ENCODE results near the gene CSF1.
"Not testable (repeated sequence)": the region's sequence is repeated elsewhere in the genome, so short reads cannot be mapped to it uniquely, and the experiment has no call there.

Gene CSF1, protein sequence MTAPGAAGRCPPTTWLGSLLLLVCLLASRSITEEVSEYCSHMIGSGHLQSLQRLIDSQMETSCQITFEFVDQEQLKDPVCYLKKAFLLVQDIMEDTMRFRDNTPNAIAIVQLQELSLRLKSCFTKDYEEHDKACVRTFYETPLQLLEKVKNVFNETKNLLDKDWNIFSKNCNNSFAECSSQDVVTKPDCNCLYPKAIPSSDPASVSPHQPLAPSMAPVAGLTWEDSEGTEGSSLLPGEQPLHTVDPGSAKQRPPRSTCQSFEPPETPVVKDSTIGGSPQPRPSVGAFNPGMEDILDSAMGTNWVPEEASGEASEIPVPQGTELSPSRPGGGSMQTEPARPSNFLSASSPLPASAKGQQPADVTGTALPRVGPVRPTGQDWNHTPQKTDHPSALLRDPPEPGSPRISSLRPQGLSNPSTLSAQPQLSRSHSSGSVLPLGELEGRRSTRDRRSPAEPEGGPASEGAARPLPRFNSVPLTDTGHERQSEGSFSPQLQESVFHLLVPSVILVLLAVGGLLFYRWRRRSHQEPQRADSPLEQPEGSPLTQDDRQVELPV

DNA sequence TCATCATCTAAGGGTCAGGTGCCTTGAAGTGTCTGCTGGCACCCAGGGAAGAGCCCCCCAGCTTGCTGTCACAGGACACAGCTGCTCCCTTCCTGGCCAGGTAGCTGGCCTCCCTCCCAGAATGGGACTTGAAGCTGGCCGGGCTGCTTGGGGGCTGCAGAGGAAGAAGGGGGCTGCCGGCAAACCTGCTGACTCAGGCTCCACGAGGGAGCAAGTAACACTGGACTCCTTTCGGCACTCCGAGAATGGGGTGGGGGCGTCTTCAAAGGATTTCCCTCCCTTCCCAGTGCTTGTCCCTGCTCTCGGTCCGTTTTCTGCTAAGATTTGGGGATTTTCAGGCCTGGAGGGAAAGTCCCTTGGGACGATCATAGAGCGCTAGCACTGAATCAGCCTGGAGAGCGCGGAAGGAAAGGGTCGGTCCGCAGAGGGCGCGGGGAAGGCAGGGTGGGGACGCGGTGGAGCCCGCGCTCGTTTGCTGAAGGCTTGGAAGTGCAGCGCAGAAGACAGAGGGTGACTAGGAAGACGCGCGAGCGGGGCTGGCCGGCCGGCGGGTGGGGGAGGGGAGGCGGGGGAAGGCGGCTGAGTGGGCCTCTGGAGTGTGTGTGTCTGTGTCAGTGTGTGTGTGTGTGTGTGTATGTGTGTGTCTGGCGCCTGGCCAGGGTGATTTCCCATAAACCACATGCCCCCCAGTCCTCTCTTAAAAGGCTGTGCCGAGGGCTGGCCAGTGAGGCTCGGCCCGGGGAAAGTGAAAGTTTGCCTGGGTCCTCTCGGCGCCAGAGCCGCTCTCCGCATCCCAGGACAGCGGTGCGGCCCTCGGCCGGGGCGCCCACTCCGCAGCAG is at the start of gene CSF1:
Gene CSF1, plus strand, starts transcription at position 727 of the 840 bp plus-strand sequence. CDS start 175 bp downstream, outside the sequence.
- peak; percentile 34 for DNase-seq (ENCODE audit: low read depth)

DNA sequence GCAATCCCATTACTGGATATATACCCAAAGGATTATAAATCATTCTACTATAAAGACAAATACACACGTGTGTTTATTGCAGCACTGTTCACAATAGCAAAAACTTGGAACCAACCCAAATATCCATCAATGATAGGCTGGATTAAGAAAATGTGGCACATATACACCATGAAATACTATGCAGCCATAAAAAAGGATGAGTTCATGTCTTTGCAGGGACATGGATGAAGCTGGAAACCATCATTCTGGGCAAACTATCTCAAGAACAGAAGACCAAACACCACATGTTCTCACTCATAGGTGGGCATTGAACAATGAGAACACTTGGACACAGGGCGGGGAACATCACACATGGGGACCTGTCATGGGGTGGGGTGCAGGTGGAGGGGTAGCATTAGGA is 49.0 kb upstream of the CSF1 start:
- DNase-seq (ENCODE audit: low read depth), result not testable (repeated sequence)

DNA sequence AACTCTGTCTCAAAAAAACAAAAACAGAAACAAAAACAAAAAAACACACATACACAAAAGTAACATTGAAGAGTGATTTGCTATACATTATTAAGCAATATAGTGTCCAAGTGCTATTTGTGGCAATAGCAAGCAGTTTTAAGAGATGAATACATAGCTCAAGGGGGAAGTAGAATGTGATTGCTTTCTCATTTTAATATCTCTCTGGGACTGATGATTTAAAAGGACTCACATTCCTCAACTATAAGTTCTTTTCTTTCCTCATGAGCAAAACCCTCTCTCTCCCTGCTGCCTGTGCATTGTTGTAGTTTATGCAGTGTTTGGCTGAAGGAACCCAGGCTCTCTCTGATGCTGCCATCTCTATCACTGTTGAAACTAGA is 47.0 kb upstream of the CSF1 start:
- no peak for DNase-seq (ENCODE audit: low read depth)

DNA sequence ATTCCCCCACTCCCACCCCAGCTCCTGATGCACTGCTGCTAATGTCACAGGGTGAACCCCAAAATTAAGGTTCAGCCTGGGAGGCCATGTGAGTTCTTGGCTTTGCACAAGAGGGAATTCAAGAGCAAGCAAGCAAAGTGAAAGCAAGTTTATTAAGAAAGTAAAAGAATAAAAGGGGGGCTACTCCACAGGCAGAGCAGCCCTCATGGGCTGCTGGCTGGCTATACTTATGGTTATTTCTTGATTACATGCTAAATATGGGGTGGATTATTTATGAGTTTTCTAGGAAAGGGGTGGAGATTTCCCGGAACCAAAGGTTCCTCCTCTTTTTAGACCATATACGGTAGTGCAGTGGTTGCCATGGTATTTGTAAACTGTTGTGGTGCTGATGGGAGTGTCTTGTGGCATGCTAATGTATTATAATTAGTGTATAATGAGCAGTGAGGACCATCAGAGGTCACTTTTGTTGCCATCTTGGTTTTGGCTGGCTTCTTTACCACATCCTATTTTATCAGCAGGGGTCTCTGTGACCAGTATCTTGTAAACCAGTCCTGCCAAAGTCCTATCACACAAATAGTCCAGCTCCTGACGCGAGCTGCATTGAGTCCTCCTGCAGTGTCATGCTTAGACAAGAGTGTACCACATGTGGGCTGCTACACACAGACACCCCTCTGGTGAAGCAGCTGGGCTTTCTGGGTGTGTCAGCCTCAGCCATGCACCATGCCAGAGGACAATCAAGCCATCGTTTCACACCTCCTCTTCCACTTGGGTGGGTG is 46.4 kb upstream of the CSF1 start:
- no peak for DNase-seq (ENCODE audit: low read depth)

DNA sequence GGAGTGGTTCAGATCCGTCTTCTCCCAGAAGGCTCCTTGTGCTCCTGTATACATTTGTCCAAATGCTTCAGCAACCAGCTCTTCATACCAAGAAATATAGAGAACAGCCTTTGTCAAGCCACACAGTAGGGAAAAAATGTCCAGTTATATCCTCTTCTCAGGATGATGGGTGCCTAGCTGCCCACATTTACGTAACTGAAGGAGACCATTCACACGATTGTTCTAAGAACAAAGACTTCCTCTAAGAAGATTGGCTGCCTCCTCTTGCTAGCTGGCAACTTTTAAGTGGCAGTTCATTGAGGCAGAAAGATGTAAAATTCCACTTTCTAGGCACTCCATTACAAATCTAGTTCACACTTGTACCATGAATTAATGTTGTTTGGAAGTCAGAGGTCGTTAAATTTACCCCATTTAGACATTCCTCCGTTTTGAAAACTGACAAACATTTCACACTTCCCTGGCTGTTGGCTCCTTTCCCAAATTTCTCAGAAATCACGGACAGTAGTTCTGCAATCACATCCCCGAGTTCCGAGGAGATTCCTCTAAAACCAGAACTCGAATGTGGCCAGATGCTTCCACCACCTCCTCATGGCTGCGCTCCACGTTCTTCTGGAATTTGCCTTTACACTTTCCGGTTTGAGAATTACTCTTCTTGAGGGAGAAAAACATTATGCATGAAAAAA is 45.6 kb upstream of the CSF1 start:
- DNase-seq (ENCODE audit: low read depth), result no peak

DNA sequence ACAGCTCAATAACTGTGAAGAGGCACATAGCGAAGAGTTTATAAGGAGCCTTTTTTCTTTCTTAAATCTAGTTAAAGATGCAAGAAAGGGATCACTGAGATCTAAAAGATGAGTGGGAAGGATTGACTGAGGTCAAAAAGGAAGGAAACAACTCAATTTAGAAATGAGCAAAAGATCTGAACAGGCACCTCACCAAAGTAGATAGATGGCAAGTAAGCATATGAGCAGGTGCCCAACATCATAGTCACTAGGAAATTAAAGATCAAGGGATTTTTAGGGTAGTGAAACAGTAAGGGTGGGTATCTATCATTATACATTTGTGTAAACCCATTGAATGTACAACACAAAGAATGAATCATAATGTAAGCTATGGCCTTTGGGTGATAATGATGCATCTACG is 44.6 kb upstream of the CSF1 start:
- DNase-seq (ENCODE audit: low read depth), result no peak

DNA sequence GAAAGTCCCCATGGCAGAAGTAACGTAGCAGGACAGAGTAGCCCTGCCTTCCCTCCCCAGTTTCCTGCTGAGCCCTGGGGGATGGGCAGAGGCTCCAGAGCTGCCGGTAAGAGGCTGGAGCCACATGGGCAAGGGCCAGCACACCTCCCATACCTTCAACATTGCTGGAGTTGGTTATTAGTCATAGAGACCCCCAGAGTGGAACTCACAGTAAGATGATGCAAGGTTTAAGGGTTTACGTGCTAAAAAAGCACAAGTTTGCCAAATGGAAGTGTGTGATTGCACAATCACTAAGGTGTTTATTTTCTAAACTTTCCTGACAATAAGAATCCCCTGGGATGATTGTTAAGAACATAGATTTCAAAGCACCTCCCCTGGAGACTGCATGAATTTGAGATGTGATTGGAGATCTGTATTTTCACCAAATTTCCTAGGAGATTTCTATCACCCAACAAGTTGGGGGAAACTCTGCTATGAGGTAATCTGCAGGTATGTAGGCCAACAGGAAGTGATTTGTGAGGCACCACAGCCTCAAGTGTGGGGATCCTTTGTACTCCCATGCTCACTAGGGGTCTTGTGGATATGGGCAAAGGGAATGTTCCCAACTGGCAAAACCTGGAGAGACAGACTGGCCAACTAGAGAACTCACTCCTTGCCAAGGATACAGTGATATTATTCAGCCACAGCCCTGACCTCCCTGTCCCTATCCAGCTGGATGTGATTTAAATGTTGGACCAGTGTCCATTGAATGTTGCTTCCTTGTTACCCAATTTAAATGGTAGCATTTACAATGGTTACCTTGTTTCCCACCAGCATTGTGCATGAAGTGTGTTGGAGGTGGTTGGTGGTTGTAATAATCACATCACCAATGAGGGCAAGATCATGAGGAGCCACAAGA is 37.1 kb upstream of the CSF1 start:
- DNase-seq (ENCODE audit: low read depth), result no peak

DNA sequence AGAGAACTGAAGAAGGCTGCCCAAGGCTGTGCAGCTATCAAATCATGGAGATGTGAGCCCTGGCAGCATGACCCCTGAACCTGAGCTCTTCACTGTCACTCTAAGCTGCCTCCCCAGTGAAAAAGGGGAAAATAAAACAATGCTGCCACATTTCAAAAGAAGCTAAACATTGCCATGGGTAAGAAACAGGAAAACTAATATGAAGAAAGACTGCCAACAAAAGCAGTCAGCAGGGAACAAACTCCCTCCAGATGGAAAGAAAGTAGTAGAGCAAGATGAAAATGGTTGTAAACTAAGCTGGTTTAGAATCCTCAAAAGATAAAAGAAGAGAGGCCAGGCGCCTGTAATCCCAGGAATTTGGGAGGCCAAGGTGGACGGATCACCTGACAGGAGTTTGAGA is 36.2 kb upstream of the CSF1 start:
- no peak for DNase-seq (ENCODE audit: low read depth)

DNA sequence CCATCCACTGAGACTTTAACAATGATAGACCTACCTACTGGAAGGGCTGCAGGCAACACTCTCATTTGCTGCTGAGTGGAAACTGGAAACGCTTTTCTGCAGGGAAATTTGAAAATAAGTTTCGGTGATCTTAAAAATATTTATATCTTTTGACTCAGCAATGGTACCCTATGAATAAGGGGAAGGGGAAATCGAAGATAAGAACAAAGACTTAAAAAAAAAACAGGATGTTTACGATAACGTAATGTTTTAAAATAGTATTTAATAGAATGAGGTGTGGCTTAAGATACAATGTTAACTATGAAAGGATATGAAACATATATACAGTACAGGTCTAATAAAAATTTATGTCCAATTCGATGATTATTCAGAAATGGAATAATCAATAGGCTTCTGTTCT is 34.8 kb upstream of the CSF1 start:
- no peak for DNase-seq (ENCODE audit: low read depth)

DNA sequence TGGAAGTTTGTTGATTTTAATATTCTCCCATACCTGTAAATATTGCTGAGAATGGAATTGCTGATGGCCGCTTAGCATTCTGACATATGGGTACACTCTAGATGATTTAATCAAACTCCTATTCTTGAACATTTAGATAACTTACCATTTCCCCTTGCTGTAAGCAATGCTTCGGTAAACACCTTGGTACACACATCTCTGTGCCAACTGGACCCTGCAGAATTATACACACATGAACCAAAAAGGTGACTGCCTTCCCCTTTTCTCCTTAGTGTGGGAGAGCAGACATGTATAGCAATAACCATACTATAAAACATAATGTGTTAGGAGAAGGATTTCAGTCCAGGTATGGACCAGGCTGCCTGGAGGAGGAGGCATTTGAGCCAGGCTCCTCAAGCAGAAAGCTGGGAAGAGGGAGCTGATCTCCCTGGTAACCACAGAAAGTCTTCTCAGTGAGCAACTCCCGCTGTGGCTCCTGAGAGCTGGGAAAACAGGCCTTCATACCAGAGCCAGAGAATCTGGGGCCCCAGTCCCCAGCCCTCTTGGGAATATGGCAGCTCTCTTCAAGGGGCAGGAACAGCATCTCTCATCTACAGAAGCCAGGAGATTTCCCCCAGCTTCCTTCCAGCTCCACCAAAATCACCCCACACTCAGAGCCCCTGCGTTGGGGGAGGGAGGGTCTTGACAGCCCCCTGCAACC is 33.9 kb upstream of the CSF1 start:
- DNase-seq (ENCODE audit: low read depth), result no peak

DNA sequence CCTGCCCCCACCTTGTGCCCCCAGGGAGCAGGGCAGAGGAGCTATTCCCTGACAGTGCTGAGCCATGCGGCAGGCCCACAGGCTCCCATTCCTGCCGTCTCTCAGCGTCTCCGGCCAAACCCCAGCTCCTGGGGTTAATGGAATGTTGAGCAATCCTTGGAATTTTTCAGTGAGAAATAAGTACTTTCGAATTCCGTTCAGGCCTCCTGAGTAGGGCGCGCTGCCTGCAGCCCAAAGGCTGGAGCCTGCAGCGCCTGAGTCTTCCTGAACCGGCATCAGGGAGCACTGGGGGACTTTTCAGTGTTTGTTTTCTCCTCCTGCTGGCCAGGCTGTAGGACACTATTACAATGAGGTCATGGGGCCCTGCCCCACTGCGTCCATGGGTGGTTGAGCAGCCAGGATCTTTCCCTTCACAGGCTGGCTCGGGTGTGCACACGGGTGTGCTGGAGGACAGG is 33.3 kb upstream of the CSF1 start:
- no peak for DNase-seq (ENCODE audit: low read depth)

DNA sequence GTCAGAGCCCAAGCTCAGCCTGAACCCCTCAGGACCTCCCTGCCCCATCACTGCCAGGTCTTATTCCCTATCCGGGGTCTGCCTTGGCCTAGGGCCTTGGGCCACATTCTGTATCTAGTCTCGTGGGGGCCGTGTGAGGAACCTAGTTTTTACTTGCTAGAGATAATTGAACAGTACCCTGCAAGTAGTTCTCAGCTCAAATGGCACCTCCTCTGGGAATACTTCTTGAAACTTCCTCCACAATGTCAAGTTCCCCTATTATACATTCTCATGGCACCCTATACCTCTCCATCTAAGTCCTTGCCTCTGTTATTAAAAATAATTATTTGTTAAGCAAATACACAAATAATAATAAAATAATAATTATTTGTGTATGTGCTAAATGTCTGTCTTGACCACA is 32.9 kb upstream of the CSF1 start:
- DNase-seq (ENCODE audit: low read depth), result no peak

DNA sequence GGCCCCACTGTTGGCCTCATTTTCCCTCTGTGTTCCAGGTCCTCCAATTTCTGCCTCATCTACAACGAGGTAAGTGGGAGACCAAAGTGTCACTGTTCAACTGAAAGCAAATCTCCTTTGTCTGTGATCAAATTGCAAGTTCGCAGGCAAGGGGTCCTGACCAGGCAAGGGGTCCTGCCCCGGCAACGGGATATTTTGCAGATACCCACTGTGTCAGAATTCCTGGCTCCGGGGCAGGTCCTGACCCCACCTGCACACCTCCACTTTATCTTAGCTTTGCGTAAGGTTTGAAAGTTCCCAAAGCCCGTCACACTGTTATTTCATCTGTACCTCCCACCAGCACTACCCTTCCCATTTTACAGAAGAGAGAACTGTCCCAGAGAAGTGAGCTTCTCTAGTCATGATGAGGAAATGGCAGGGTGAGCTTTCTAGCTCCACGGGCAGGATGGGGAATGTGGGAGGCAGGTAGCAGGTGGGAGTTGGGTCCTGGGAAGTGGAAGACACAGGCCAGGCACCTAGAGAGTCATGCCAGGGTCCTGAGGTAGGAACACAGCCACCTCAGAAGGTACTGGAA is 32.0 kb upstream of the CSF1 start:
- no peak for DNase-seq (ENCODE audit: low read depth)

DNA sequence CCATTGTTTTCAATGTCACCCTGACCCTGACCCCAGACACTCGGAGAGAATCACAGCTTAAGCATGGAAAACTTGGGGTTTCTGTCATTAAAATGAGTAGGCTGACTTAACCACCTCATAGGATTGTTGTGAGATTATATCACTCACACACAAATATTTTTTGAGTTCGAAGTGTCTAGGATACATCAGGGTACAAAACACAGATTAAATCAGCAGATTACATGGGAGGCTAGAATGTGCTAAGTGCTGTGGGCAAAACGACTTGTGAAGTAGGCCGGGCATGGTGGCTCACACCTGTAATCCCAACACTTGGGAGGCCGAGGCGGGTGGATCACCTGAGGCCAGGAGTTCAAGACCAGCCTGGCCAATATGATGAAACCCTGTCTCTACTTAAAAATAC is 31.3 kb upstream of the CSF1 start:
- not testable (repeated sequence) for DNase-seq (ENCODE audit: low read depth)

DNA sequence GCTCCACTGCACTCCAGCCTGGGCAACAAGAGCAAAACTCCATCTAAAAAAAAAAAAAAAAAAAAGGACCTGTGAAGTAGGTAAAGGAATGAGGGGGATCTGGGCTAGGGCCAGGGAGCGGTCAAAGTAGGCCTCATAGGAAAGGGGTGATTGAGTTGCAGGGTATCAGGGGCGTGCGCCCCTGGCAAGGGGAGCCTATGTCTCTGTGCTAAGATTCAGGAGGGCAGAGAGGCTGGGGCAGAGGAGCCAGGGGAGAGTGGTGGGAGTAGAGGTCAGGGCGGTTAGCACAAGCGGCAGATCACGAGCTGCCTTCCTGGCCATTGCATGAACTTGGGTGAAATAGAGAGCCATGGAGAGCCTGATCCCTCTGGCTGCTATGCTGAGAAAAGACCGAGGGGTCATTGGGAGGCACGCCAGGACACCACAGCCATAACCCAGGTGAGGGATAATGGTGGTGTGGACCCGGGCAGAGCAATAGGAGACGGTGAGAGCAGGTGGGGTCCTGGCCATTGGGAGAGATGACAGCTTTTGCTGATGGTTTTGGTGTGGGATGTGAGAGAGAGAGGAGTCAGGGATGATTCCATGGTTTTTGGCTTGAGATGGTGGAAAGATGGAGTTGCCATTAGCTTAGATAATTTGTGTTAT is 30.6 kb upstream of the CSF1 start:
- DNase-seq (ENCODE audit: low read depth), result no peak

DNA sequence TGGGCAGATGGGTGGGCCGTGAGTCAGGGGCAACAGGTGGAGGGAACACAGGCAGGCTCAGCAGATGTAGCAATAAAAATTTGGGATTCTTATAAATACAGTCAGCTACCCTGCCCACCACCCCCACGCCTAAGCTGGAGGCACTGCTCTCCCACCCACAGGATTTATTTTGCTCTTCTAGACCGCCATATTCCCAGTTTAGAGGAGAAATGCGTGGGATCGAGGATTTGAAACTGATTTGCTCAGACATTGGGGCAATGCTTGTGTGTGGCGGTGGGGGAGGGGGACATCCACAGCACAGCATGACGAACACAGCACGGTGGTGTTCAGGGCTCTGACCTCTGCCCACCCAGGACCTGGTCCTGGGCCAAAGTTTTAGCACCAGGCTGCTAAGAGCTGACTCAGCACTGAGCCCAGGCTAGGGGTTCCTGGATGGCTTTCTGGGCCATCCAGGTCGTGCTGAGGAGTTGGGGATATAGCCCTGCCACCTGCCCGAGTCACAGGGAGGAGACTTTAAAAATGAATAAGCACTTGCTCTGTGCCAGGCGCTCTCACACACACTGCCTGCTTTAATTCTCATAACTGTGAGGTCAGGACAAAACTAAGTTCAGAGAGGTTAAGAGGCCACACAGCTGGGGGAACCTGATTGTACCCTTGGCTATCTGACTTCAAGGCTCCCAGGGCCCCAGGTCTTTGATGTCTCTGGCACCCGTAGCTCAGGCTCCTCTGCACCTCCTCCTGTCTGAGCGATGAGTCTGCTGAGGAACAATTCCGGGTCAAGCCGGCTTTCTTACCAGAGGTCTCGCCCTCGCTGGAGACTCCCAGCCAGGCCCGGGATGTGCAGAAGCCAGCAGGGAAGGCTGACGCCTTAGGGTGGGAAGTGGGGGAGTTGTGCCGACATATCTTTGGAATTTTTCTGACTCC is 29.4 kb upstream of the CSF1 start:
- no peak for DNase-seq (ENCODE audit: low read depth)

DNA sequence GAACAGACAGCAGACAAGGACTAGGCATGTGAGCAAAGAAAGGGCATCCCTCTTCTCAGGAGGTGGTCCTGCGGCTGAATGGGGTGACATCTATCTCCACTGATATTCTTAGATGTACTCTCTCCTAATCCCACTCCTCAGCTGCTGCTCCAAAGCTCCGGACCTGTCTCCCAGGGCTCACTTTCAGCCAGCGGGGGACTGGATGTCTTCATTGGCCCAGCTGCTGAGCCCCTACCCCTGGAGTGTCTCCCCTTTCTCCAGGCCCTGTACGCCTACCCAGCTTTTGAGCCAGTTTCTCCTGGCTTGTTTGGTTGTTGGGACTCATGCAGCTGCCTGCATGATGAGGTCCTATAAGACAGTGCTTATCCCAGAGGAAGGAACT is 28.8 kb upstream of the CSF1 start:
- DNase-seq (ENCODE audit: low read depth), result no peak
